CD4-positive, alpha-beta T cell treated with Interleukin-6 for 4 hours (primary cell): ENCODE data around the gene ANKS3.
"Not testable (repeated sequence)": the region's sequence is repeated elsewhere in the genome, so short reads cannot be mapped to it uniquely, and the experiment has no call there.

ENCODE experiments used
- DNase-seq: peaks from one replicate; pipeline ENCODE4 v3.0.0-alpha.2; 2020; ENCODE audit warnings: mixed read lengths

ANKS3 gene

DNA sequence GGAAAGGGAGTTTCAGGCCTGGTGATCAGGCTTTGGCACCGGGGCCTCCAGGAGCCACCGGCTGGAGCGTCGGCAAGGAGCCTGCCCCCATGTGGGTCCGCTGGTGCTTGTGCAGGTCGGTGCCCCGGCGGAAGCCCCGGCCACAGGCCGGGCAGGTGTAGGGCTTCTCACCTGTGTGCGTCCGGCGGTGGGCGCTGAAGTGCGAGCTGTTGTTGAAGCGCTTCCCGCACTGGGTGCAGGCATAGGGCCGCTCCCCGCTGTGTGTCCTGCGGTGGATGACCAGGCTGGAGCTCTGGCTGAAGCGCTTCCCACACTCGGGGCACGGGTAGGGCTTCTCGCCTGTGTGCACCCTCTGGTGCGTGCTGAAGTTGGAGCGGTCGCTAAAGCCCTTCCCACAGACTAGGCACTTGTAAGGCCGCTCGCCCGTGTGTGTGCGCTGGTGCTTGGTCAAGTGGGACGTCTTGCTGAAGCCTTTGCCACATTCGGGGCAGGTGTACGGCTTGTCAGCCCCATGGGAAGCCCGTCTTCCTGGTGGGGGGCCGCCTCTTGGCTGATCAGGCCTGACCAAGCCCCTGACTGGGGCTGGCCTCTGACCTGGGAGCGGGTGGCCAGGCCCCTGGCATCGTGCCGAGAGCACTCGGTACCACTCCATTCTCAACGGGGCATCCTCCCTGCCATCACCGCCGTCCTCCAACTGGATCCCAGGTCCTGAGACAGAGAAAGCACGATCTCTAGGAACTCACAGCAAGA is 18.5 kb upstream of the ANKS3 start:
- no peak for DNase-seq

DNA sequence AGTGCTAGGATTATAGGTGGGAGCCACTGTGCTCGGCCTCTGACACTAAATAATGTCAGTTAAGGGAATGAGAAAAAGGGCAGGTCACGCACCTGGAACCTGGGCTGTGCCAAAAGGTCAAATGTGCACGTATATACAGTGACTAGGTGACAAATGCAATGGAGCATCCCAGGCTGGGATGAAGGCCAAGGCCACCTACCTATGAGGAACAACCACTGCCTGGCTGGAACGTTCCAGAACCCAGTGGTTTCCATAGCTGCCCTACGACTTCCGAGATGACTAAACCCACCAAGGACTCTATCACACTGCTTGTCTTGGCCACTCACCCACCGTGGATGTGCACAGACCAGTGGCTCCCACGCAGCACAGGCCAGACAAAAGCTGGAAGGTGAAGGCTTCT is 16.8 kb upstream of the ANKS3 start:
- DNase-seq: no peak

GRCh38 chr16:4749700-4750257 is 15.7 kb upstream of the ANKS3 start:
- DNase-seq: no peak

DNA sequence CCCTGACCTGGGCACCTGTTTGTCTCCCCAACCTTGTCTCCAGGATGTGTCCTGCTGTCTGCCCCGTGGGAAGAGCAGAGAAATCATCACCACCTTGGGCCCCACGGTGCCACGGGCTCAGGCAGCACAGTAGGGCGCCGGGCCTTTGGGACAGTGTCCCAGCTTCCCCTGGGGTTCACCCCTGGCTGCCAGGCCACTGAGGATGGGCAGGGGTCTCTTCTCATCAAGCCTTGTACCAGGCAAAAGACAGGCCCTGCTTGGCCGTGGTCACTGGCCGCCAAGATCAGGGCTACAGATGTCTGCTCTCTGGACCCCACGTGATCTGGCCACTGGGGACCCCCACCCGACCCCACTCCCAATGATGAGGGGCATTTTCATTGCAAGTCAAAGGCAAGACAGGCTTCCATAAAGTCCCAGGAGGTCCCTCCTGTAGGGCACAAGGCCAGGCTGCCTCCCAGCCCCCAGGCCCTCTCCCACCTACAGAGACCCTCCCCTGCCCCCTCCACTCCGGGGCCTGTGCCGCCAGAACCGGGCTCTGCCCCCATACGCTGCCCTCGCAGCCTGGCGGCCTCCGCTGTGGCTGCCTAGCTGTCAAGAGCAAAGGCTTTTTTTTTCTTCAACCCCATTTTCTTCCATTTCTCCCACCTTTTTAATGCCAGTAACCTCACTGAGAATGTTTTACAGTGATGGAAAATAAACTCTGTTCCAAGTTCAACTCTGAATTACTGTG is 14.8 kb upstream of the ANKS3 start:
- no peak for DNase-seq

DNA sequence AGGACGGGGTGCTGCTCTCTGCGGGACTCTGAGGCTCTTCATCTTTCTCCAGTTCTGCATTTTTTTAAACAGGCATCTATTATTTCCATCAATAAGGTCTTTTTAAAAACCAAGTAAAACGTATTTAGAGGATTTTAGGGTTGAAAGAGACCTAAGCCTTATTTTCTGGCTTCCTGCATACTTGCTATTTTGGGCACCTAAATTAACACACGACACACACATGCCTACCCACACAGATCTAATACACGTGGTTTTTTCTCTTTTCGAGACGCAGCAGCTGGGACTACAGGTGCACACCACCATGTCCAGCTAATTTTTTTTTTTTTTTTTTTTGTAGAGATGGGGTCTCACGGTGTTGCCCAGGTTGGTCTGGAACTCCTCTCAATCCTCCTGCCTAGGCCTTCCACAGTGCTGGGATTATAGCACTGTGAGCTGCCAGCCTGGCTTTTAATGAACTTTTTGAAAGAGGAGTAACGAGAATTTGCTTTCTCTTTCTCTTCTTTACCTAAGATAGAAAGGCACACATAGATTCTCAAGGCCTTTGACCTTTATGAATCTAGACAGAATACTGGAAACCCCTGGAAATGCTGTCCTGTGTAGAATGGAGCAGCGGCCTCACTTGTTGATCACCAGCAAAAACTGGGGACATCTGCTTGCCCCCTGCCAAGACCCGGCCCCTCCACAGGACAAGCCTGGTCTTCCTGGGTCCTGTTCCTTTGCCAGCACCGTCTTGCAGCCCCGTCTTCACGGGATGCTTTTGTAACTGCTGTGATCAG is 14.0 kb upstream of the ANKS3 start:
- DNase-seq: no peak

GRCh38 chr16:4746991-4747574 is 13.0 kb upstream of the ANKS3 start:
- no peak for DNase-seq

- DNase-seq: no peak
Measured at GRCh38 chr16:4746215-4746614, 12.1 kb upstream of the ANKS3 start.

- DNase-seq: no peak
Measured at GRCh38 chr16:4745274-4745569, 11.2 kb upstream of the ANKS3 start.

- DNase-seq: no peak
Measured at GRCh38 chr16:4744555-4745273, 10.6 kb upstream of the ANKS3 start.

DNA sequence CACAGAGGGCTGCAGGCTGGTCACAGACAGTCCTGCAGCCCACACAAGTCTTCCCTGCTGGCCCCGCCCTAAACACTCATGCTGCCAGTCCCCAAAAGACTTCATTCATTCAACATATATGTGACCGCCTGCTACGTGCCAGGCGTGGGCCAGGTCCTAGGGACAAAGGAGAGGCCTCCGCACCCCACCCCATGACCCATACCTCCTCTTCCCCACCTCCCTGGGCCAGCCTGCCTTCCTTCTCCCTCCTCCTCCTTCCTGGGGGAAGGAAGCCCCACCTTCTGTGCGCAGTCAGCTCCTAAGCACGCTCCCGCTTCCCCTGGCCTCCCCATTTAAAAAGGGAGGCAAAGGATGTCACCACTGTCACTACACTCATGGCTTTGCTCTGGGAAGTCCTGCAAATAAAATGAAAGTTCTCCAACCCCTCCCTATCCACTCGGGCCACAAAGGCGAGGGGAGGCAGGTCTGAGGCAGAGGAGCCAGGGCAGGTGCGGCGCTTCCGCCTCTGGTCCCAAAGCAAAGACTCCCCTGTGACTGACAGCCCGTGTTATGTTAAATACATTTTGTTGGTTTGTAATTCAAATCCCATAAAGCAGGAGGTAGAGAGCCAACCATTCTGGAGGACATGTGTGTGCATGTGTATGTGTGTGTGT is 9.3 kb upstream of the ANKS3 start:
- DNase-seq: no peak

GRCh38 chr16:4738370-4738769 is 4.3 kb upstream of the ANKS3 start:
- not testable (repeated sequence) for DNase-seq

DNA sequence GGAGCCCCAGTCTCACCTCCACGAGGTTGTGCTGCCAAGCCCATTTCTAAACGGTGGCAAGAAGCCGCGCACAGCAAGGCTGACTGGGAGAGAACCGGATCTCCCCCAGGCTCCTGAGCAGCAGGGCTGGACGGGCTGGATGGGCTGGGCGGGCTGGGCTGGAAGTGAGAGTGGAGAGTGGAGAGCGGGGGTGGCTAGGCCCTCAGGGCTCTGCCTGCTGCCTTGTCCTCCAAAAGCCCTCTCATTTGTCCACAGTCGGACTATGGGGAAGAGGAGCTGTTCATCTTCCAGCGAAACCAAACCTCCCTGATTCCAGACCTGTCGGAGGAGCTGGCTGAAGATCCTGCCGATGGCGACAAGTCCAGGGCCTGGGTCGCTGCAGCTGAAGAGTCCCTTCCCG is 3.5 kb upstream of the ANKS3 start:
- DNase-seq: no peak

- DNase-seq: no peak
Measured at GRCh38 chr16:4736546-4736945, 2.5 kb upstream of the ANKS3 start.

- peak; percentile 98 for DNase-seq
Measured at GRCh38 chr16:4734730-4735535, 862 bp upstream of the ANKS3 start.

DNA sequence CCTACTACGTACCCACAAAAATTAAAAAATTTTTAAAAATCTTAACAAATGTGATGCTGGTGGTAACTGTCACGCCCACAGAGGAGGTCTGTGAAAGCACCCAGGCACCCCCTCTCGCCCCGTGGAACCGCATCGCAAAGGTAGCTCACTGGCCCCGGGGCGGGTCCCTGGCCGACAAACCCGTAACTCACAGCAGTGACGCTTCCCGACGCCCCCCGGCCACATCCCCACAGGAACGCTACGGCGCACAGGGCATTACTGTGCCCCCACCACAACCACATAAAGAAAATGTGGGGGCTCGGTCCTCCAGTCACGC is 366 bp downstream of the ANKS3 start:
- peak; percentile 40 for DNase-seq

DNA sequence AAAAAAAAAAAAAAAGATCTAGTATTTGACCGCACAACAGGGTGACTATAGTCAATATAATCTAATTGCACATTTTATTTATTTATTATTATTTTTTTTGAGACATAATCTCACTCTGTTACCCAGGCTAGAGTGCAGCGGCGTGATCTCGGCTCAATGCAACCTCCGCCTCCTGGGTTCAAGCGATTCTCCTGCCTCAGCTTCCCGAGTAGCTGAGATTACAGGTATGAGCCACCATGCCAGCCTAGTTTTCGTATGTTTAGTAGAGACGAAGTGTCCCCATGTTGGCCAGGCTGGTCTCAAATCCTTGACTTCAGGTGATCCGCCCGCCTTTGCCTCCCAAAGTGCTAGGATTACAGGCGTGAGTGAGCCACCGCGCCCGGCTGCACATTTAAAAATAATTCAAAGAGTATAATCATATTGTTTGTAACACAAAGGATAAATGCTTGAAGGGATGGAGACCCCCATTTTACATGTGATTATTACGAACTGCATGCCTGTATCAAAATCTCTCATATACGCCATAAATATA is 794 bp downstream of the ANKS3 start:
- DNase-seq: no peak

GRCh38 chr16:4729876-4730275 is 4.2 kb downstream of the ANKS3 start:
- no peak for DNase-seq

- DNase-seq: no peak
Measured at GRCh38 chr16:4728676-4729075, 5.4 kb downstream of the ANKS3 start.

DNA sequence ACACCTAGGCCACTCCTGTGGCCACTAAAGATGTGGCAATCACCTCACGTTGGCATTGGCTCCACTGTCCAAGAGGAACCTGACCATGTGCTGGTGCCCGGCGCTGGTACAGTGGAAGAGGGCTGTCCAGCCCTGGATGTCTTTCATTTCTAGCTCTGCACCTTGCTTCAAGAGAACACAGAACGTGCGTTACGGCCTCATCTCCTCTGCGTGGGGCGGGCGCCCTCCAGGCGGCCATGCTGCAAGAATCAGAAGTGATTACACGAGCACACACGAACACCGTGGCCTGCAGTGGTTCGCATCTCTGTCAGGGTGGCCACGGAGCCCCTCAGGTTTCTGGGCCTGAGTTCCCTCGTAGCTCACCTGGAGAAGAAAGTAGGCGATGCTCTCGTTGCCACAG is 7.5 kb downstream of the ANKS3 start:
- no peak for DNase-seq

GRCh38 chr16:4724661-4725270 is 9.3 kb downstream of the ANKS3 start:
- DNase-seq: no peak
